ENCODE data around the gene SEZ6.

Gene SEZ6

DNA sequence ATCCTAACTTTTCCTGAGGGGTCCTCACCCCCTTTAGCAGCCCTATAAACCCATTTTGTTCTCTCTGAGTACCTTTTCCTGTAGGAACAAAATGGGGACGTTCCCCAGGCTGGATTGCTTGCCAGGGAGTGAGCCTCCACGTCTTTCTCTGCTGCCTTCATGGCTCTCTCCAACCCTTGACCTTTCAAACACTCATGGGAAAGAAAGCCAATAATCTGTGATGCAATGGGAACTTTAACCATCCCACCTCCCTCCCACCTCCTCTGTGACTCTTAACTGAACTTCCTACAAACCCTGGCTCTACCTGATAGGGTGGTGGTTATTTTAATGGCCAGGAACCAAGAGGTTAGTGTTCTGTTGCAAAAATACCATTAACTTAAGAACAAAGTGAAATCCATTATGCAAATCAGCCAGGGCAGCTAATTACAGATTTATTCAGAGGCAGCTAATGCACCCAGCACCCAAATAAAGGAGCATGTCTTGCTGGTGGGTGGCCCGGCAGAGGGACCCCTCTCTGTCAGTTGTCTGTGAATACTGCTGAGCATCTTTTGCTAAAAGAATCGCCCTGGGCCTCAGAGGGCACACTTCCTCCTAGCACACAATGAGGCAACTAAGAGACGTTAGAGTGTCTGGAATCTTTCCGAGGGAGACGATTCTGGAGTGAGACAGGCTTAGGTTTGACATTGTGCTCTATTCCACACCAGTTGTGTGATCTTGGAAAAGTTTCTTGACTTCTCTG is 40.1 kb upstream of the SEZ6 start:
- Histone ChIP-seq H4K20me1 (no peaks in the 10 kb centered on the region), H3K9ac (no peak overlapping the region), H3K4me3 (no peak overlapping the region), H3K9me3 (no peaks in the 10 kb centered on the region), H3K27me3 (no peaks in the 10 kb centered on the region), H3K4me2 (no peak overlapping the region), H3K36me3 (no peaks in the 10 kb centered on the region), H3K4me1 (peaks cover 46% of the 10 kb centered on the region), H3K27ac (no peak overlapping the region)
- TF ChIP-seq Cebpa-rat (IDR thresholded peaks at IDR 0.05): no peak

DNA sequence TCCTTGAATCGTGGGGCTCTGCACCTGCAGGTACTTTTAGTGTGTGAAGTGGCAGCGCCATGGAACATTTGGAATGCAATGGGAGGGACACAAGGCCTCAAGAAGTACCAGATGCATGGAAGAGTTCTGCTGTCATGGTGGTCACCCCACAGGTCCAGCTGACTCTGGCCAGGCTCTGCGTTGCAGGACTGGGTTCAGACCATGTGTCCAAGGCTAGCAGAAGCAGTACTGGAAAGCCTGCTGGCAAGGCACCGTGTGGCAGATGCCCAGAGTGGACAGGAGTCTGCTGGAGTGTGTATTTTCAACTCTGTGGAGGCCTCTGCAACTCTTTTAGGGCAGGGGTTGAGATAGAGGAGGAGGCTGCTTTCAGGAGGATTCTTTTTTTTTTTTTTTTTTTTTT is 39.2 kb upstream of the SEZ6 start:
- no peaks in the 10 kb centered on the region for H3K9me3 ChIP-seq
- no peak overlapping the region for H3K9ac ChIP-seq
- no peak overlapping the region for H3K4me3 ChIP-seq
- no peaks in the 10 kb centered on the region for H3K36me3 ChIP-seq
- peaks cover 46% of the 10 kb centered on the region for H3K4me1 ChIP-seq
- no peak overlapping the region for H3K27ac ChIP-seq
- H3K4me2 ChIP-seq: peak overlapping the region; percentile 87; the same call in 1 of the 2 replicates
- no peak for TF ChIP-seq Cebpa-rat (IDR thresholded peaks at IDR 0.05)
- no peaks in the 10 kb centered on the region for H3K27me3 ChIP-seq
- no peaks in the 10 kb centered on the region for H4K20me1 ChIP-seq

DNA sequence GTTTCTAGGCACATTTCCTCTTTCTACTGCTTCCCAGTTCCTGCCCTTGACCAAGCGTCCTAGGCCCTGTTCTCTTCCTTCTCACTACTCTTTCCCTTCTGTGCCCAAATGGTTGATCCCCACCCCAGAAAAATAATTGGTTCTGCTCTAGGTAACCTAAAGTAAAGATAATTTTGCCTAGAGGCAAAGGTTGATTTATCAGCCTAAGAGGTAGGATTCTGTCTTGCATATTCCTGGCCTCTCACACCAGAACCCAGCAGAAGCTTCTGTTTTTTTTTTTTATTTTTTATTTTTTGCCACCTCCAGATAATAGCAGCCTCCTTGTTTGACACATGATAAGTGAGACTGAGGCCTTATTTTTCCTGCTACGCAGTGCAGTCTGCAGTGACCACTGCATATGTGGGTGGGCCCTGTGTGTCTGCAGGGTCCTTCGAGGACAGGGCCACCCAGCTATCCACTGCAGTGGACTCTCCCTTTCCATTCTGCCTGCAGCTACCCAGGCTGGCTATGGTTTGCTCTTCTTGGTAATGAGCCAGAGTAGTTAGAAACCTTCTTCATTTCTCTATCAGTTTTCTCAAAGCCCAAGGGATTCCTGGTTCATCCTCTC is 37.8 kb upstream of the SEZ6 start:
- Histone ChIP-seq H3K9me3 (no peaks in the 10 kb centered on the region), H3K4me3 (no peak overlapping the region), H3K27ac (peak overlapping the region; percentile 56; the same call in 1 of the 2 replicates), H3K27me3 (no peaks in the 10 kb centered on the region), H3K4me2 (peak overlapping the region; percentile 87), H3K4me1 (peaks cover 45% of the 10 kb centered on the region), H3K36me3 (no peaks in the 10 kb centered on the region), H4K20me1 (no peaks in the 10 kb centered on the region), H3K9ac (no peak overlapping the region; the same call in 1 of the 2 replicates)
- TF ChIP-seq Cebpa-rat (IDR thresholded peaks at IDR 0.05): no peak

DNA sequence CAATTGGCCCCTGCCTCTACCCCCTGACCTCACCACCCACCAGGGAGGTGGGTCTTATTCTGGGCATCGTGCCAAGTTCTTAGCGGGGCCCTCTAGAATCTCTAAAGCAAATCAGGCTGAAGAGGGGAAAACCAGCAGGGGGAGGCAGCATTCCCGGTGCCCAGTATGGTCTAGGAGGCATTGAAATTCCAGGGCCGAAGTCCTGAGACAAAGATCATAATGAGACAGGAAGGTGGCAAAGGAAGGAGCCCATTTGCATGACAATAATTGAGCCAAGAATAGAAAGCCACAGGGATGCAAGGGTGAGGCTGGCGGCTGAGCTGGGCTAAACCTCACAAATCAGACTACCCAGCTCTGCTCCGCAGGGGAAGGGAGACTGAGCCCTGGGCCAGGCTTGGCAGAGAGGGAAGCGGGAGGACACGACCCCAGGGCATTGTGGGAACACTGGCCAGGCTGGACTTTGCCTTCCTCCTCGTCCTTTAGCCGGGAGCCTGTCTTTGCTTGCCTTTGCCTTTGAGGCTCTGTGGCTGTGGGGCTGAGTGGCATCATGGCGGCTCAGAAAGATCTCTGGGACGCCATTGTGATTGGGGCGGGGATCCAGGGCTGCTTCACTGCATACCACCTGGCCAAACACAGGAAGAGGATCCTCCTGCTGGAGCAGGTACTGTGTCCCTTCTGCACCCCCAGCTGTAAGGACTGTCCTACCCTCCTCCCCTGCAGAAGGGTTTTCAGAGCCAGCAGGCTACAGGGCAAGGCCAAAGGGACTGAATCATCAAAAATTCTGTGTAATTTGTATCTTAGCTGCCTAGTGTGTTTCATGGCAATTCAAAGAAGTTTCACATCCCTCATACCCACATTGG is 37.1 kb upstream of the SEZ6 start, which contains the start of gene PIPOX:
Gene PIPOX (plus strand): TSS at position 463 of the 860 bp plus-strand sequence. CDS start 85 bp downstream, at position 548.
- H3K4me2 ChIP-seq: peak within 1 kb of the TSS; percentile 87
- H4K20me1 ChIP-seq: no peaks in the 10 kb centered on the region
- H3K27ac ChIP-seq: peak within 1 kb of the TSS; percentile 56; the same call in 1 of the 2 replicates
- H3K27me3 ChIP-seq: no peaks in the 10 kb centered on the region
- H3K9ac ChIP-seq: no peak within 1 kb of the TSS; the same call in 1 of the 2 replicates
- H3K4me3 ChIP-seq: no peak within 1 kb of the TSS
- H3K4me1 ChIP-seq: peaks cover 46% of the 10 kb centered on the region
- H3K36me3 ChIP-seq: no peaks in the 10 kb centered on the region
- TF ChIP-seq Cebpa-rat (IDR thresholded peaks at IDR 0.05): no peak
- no peaks in the 10 kb centered on the region for H3K9me3 ChIP-seq

DNA sequence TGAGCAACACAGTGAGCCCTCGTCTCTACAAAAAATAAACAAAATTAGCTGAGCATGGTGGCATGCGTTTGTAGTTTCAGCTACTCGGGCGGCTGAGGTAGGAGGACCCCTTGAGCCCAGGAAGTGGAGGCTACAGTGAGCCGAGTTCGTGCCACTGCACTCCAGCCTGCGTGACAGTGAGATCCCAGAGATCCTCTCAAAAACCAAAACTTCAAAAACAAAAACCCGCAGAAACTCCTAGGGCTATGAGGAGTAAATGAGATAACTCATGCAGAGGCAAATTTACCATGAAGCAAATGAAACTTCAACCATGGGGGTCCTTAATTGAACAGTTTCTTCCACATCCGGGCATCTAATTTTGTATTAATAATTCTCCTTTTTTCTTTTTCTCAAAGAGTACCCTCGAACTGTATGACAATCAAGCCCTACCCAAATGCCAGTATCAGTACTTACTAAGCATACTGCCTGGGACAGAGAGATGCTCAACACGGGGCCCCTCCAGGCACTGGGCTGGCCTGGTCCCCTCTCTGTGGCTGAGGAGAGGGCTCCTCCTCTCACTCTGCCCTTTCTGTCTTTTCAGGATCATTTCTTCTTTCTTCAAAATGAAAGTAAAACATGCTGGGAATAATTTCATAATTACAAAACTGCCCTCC is 36.3 kb upstream of the SEZ6 start:
- H3K27me3 ChIP-seq: no peaks in the 10 kb centered on the region
- peak overlapping the region; percentile 87 for H3K4me2 ChIP-seq
- no peaks in the 10 kb centered on the region for H4K20me1 ChIP-seq
- H3K9me3 ChIP-seq: no peaks in the 10 kb centered on the region
- H3K36me3 ChIP-seq: no peaks in the 10 kb centered on the region
- H3K9ac ChIP-seq: no peak overlapping the region
- no peak overlapping the region for H3K4me3 ChIP-seq
- no peak for TF ChIP-seq Cebpa-rat (IDR thresholded peaks at IDR 0.05)
- H3K27ac ChIP-seq: 0 out of 2 replicates have a peak overlapping the region, but pooled peaks have one; percentile 56
- peaks cover 47% of the 10 kb centered on the region for H3K4me1 ChIP-seq

DNA sequence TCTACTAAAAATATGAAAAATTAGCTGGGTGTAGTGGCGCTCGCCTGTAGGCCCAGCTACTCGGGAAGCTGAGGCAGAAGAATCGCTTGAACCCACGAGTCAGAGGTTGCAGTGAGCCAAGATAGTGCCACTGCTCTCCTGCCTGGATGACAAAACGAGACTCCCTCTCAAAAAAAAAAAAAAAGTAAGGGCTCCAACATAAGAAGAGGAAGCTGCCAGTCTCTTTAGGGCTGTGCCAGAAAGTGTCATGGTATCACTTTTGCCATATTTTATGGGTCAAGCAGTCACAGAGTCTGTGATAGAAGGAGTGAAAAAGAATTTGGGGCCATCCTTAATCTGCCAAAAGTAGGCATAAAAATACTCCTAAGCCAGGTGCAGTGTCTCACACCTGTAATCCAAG is 35.7 kb upstream of the SEZ6 start:
- Histone ChIP-seq H3K9me3 (no peaks in the 10 kb centered on the region), H3K36me3 (no peaks in the 10 kb centered on the region), H3K9ac (no peak overlapping the region), H3K4me1 (peaks cover 47% of the 10 kb centered on the region), H3K27ac (no peak overlapping the region), H3K4me3 (no peak overlapping the region), H4K20me1 (no peaks in the 10 kb centered on the region), H3K4me2 (no peak overlapping the region), H3K27me3 (no peaks in the 10 kb centered on the region)
- TF ChIP-seq Cebpa-rat (IDR thresholded peaks at IDR 0.05): no peak

DNA sequence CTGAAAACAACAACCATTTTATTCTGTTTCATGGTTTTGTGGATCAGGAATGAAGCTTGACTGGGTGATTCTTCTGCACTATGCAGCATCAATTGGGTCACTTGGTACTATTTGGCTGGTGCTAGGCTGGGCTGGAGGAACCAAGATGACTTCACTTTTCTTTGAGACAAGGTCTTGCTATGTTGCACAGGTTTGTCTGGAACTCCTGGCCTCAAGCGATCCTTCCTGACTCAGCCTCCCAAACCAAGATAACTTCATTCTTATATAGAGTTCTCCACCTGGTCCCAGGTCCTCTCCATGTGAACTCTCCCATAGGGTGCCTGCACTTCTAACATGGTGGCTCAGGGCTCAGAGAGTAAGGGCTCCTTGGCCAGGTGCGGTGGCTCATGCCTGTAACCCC is 35.3 kb upstream of the SEZ6 start:
- H3K27ac ChIP-seq: no peak overlapping the region
- H3K4me2 ChIP-seq: no peak overlapping the region
- TF ChIP-seq Cebpa-rat (IDR thresholded peaks at IDR 0.05): no peak
- no peak overlapping the region for H3K9ac ChIP-seq
- peaks cover 47% of the 10 kb centered on the region for H3K4me1 ChIP-seq
- no peaks in the 10 kb centered on the region for H4K20me1 ChIP-seq
- no peaks in the 10 kb centered on the region for H3K36me3 ChIP-seq
- H3K9me3 ChIP-seq: no peaks in the 10 kb centered on the region
- no peak overlapping the region for H3K4me3 ChIP-seq
- no peaks in the 10 kb centered on the region for H3K27me3 ChIP-seq

DNA sequence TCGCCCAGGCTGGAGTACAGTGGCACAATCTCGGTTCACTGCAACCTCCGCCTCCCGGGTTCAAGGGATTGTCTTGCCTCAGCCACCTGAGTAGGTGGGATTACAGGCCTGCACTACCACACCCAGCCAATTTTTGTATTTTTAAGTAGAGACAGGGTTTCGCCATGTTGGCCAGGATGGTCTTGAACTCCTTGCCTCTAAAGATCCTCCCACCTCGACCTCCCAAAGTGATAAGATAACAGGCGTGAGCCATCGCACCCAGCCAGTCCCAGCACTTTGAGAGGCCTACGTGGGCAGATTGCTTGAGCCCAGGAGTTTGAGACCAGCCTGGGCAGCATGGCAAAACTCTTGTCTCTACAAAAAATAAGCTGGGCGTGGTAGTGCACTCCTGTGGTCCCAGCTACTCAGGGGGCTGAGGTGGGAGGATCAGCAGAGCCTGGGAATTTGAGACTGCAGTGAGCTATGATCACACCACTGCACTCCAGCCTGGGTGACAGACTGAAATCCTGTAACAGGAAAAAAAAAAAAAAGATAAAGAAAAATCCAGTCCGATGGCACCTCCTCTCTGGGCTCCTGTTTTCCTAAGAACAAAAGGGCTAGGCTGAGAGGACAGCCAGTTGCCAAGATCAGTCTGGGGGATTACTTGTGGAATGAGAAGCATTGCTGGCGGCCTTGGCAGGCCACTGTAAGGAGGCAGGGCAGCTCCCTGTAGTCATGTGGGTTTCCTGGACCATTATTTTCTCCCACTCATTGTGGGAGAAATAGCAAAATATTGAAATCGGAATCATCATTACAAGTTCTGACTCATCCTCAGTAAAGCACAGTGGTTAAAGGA is 34.1 kb upstream of the SEZ6 start:
- H3K9me3 ChIP-seq: peaks cover 9% of the 10 kb centered on the region
- H3K4me3 ChIP-seq: no peak overlapping the region
- TF ChIP-seq Cebpa-rat (IDR thresholded peaks at IDR 0.05): no peak
- H3K27me3 ChIP-seq: no peaks in the 10 kb centered on the region
- no peaks in the 10 kb centered on the region for H3K36me3 ChIP-seq
- no peak overlapping the region for H3K4me2 ChIP-seq
- H4K20me1 ChIP-seq: no peaks in the 10 kb centered on the region
- peaks cover 47% of the 10 kb centered on the region for H3K4me1 ChIP-seq
- H3K9ac ChIP-seq: no peak overlapping the region
- H3K27ac ChIP-seq: no peak overlapping the region

All from BLaER1 (cell line).